DND-41 (cell line): ENCODE data around the gene SECISBP2.

ENCODE experiments used
- ATAC-seq: fragments of 200-7000 bp; cut with Tn5 transposase; 3 replicates; pipeline ENCODE4 v1.9.1; 2021; ENCODE audit warnings: low read depth; ENCODE audit not compliant: insufficient read depth
- DNase-seq: peaks from one replicate; pipeline ENCODE4 v3.0.0-alpha.2; 2020
- H2AFZ ChIP-seq: 2 replicates; pipeline ENCODE4 v1.6.0; 2012; ENCODE audit warnings: low read depth, low read length
- H3K27ac ChIP-seq: 2 replicates; pipeline ENCODE4 v1.5.1; 2012; ENCODE audit warnings: low read length, inconsistent platforms
- H3K27me3 ChIP-seq: fragments of 200-600 bp; sonication (generic); 2 replicates; pipeline ENCODE4 v1.6.0; 2012; ENCODE audit warnings: low read length, mild to moderate bottlenecking, inconsistent platforms; ENCODE audit not compliant: insufficient read depth, poor library complexity
- H3K36me3 ChIP-seq: 2 replicates; pipeline ENCODE4 v1.5.1; 2012; ENCODE audit warnings: low read length, inconsistent platforms; ENCODE audit not compliant: insufficient read depth
- H3K4me1 ChIP-seq: 2 replicates; pipeline ENCODE4 v1.5.1; 2012; ENCODE audit warnings: mild to moderate bottlenecking, low read length; ENCODE audit not compliant: insufficient read depth
- H3K4me2 ChIP-seq: 2 replicates; pipeline ENCODE4 v1.6.0; 2012; ENCODE audit warnings: mild to moderate bottlenecking, moderate library complexity, low read length, inconsistent platforms; ENCODE audit not compliant: insufficient read depth
- H3K4me3 ChIP-seq, 2 experiments: fragments of 200-600 bp in 1 of 2; shearing (Covaris generic) in 1 of 2; 2 replicates each; pipeline ENCODE4 v1.5.1; 2012 to 2016; ENCODE audit warnings: inconsistent platforms in 2 of 2, low read length in 2 of 2, mild to moderate bottlenecking in 2 of 2, low read depth in 1 of 2, moderate library complexity in 1 of 2
- H3K79me2 ChIP-seq: 2 replicates; pipeline ENCODE4 v1.6.0; 2012; ENCODE audit warnings: low read length, inconsistent platforms; ENCODE audit not compliant: insufficient read depth
- H3K9ac ChIP-seq: 2 replicates; pipeline ENCODE4 v1.6.0; 2012; ENCODE audit warnings: low read depth, mild to moderate bottlenecking, inconsistent platforms, low read length, moderate library complexity
- H3K9me3 ChIP-seq: 2 replicates; pipeline ENCODE4 v1.5.1; 2012; ENCODE audit warnings: low read length, moderate library complexity, mild to moderate bottlenecking, inconsistent platforms; ENCODE audit not compliant: insufficient read depth, severe bottlenecking
- H4K20me1 ChIP-seq: 2 replicates; pipeline ENCODE4 v1.6.0; 2012; ENCODE audit warnings: low read length; ENCODE audit not compliant: insufficient read depth
- EZH2 ChIP-seq: IDR thresholded peaks from 3 replicates; pipeline ENCODE4 v1.6.1; 2012; ENCODE audit warnings: borderline replicate concordance, low read depth, mild to moderate bottlenecking, moderate library complexity, low read length, inconsistent platforms; ENCODE audit not compliant: severe bottlenecking
- TF ChIP-seq, protein P1 (sequence below): IDR thresholded peaks from 2 replicates; pipeline ENCODE4 v1.5.1; 2012; ENCODE audit warnings: borderline replicate concordance, low read length, moderate library complexity, mild to moderate bottlenecking; ENCODE audit not compliant: poor library complexity, severe bottlenecking; ENCODE audit errors: extremely low read depth

SECISBP2 gene

GRCh38 chr9:89304834-89305188 is 13.5 kb upstream of the SECISBP2 start:
- Histone ChIP-seq H3K79me2 (peaks cover 4% of the 10 kb centered on the region), H3K4me3 (no peak overlapping the region), H3K4me1 (peaks cover 6% of the 10 kb centered on the region), H3K36me3 (no peaks in the 10 kb centered on the region), H4K20me1 (no peaks in the 10 kb centered on the region), H3K9ac (no peak overlapping the region), H3K4me2 (no peak overlapping the region), H3K9me3 (no peaks in the 10 kb centered on the region), H3K27ac (no peak overlapping the region), H3K27me3 (no peaks in the 10 kb centered on the region), H2AFZ (no peak overlapping the region)
- TF ChIP-seq, protein P1, sequence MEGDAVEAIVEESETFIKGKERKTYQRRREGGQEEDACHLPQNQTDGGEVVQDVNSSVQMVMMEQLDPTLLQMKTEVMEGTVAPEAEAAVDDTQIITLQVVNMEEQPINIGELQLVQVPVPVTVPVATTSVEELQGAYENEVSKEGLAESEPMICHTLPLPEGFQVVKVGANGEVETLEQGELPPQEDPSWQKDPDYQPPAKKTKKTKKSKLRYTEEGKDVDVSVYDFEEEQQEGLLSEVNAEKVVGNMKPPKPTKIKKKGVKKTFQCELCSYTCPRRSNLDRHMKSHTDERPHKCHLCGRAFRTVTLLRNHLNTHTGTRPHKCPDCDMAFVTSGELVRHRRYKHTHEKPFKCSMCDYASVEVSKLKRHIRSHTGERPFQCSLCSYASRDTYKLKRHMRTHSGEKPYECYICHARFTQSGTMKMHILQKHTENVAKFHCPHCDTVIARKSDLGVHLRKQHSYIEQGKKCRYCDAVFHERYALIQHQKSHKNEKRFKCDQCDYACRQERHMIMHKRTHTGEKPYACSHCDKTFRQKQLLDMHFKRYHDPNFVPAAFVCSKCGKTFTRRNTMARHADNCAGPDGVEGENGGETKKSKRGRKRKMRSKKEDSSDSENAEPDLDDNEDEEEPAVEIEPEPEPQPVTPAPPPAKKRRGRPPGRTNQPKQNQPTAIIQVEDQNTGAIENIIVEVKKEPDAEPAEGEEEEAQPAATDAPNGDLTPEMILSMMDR, result no peak
- no peak for TF ChIP-seq EZH2
- DNase-seq (no peak), ATAC-seq (no peak)

GRCh38 chr9:89305868-89306267 is 12.4 kb upstream of the SECISBP2 start:
- Histone ChIP-seq H3K27me3 (no peaks in the 10 kb centered on the region), H3K4me3 (no peak overlapping the region), H3K27ac (no peak overlapping the region), H3K79me2 (peaks cover 11% of the 10 kb centered on the region), H2AFZ (no peak overlapping the region), H4K20me1 (no peaks in the 10 kb centered on the region), H3K9ac (no peak overlapping the region), H3K4me2 (no peak overlapping the region), H3K4me1 (peaks cover 8% of the 10 kb centered on the region), H3K36me3 (no peaks in the 10 kb centered on the region), H3K9me3 (no peaks in the 10 kb centered on the region)
- TF ChIP-seq, protein P1, result no peak
- no peak for TF ChIP-seq EZH2
- DNase-seq (no peak), ATAC-seq (no peak)

DNA sequence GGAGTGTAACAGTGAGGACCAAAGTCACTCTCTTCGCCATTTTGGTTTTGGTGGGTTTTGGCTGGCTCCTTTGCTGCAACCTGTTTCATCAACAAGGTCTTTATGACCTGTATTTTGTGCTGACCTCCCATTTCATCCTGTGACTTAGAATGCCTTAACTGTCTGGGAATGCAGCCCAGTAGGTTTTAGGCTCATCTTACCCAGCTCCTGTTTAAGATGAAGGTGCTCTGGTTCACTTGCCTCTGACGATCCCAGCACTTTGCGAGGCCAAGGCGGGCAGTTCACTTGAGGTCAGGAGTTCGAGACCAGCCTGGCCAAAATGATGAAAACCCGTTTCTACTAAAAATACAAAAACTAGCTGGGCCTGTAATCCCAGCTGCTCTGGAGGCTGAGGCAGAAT is 9.1 kb upstream of the SECISBP2 start:
- Histone ChIP-seq H3K36me3 (peaks cover 27% of the 10 kb centered on the region), H3K4me1 (peaks cover 28% of the 10 kb centered on the region), H3K4me3 (no peak overlapping the region; a peak in 1 of 4 replicates), H3K79me2 (peaks cover 43% of the 10 kb centered on the region), H2AFZ (no peak overlapping the region), H3K4me2 (no peak overlapping the region), H3K27ac (no peak overlapping the region), H3K9me3 (no peaks in the 10 kb centered on the region), H4K20me1 (peaks cover 28% of the 10 kb centered on the region), H3K9ac (no peak overlapping the region), H3K27me3 (no peaks in the 10 kb centered on the region)
- TF ChIP-seq, protein P1, result no peak
- TF ChIP-seq EZH2, result no peak
- DNase-seq (no peak), ATAC-seq (no peak)
